Hepatocyte (in vitro differentiated cells): ENCODE measurements around the gene MTHFR.

Experiments
- EZH2 ChIP-seq: fragments of 200-600 bp; sonication (generic); IDR thresholded peaks from 2 replicates; pipeline ENCODE4 v1.6.1; 2016; ENCODE audit warnings: antibody characterized with exemption, mild to moderate bottlenecking, borderline replicate concordance
- EZH2phosphoT487 ChIP-seq: fragments of 200-600 bp; sonication (generic); IDR thresholded peaks from one replicate; pipeline ENCODE4 v1.6.1; 2018; ENCODE audit warnings: antibody characterized with exemption, mild to moderate bottlenecking, low read depth, moderate library complexity; ENCODE audit not compliant: unreplicated experiment, severe bottlenecking

DNA sequence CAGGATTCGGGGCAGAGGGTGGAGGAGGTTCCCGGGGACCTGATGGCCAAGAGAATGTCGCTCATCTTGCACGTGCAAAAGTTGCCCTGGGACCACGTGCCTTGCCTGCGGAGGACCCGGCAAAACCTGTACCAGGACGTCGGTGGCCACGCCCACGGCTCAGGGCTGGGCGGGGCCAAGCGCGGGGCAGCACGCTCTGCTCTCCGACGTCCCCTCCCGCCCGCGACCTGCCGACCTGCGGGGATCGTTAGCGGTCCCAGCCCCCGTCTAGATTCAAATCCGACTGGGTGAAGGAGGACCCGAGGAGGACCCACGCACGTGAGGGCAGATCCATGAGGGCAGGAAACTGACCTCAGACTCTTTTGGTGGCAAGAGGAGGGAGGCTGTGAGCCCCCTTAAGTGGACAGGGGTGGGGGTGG, 43.8 kb downstream of the MTHFR start, which contains the start of gene C1orf167:
- TF ChIP-seq EZH2phosphoT487 (no peak), EZH2 (no peak)
